ENCODE data around the gene ASPHD2.

DNA sequence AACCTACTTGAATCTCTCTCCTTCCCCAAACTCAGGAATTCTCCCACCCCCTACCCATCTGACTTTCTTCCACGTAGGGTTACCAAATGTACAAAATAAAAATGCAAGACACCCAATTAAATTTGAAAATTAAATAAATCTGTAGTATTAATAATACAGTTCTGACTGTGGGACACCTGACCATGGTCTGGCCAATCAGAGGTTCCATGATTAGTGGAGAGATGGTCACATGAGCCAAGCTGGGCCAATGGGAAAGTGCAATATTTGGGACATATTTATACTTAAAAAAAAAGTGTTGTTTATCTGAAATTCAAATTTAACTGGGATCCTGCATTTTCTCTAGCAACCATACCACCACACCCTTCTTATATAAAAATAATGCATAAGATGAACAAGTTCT lies 29.8 kb upstream of the ASPHD2 start:
- TF ChIP-seq, protein P1, sequence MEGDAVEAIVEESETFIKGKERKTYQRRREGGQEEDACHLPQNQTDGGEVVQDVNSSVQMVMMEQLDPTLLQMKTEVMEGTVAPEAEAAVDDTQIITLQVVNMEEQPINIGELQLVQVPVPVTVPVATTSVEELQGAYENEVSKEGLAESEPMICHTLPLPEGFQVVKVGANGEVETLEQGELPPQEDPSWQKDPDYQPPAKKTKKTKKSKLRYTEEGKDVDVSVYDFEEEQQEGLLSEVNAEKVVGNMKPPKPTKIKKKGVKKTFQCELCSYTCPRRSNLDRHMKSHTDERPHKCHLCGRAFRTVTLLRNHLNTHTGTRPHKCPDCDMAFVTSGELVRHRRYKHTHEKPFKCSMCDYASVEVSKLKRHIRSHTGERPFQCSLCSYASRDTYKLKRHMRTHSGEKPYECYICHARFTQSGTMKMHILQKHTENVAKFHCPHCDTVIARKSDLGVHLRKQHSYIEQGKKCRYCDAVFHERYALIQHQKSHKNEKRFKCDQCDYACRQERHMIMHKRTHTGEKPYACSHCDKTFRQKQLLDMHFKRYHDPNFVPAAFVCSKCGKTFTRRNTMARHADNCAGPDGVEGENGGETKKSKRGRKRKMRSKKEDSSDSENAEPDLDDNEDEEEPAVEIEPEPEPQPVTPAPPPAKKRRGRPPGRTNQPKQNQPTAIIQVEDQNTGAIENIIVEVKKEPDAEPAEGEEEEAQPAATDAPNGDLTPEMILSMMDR (tag by site-specific recombination; IDR thresholded peaks at IDR 0.05): no peak
- TF ChIP-seq ZNF658 (tag by site-specific recombination; IDR thresholded peaks at IDR 0.05) (no peak), REPIN1 (tag by site-specific recombination; IDR thresholded peaks at IDR 0.05; ENCODE audit: low read depth) (no peak), ZNF530 (tag by site-specific recombination; IDR thresholded peaks at IDR 0.05; ENCODE audit: low read depth) (no peak), ZNF366 (tag by site-specific recombination; conservative IDR thresholded peaks at IDR 0.05) (no peak), ZBTB17 (tag by site-specific recombination; IDR thresholded peaks at IDR 0.05) (no peak)
- TF ChIP-seq, protein P2, sequence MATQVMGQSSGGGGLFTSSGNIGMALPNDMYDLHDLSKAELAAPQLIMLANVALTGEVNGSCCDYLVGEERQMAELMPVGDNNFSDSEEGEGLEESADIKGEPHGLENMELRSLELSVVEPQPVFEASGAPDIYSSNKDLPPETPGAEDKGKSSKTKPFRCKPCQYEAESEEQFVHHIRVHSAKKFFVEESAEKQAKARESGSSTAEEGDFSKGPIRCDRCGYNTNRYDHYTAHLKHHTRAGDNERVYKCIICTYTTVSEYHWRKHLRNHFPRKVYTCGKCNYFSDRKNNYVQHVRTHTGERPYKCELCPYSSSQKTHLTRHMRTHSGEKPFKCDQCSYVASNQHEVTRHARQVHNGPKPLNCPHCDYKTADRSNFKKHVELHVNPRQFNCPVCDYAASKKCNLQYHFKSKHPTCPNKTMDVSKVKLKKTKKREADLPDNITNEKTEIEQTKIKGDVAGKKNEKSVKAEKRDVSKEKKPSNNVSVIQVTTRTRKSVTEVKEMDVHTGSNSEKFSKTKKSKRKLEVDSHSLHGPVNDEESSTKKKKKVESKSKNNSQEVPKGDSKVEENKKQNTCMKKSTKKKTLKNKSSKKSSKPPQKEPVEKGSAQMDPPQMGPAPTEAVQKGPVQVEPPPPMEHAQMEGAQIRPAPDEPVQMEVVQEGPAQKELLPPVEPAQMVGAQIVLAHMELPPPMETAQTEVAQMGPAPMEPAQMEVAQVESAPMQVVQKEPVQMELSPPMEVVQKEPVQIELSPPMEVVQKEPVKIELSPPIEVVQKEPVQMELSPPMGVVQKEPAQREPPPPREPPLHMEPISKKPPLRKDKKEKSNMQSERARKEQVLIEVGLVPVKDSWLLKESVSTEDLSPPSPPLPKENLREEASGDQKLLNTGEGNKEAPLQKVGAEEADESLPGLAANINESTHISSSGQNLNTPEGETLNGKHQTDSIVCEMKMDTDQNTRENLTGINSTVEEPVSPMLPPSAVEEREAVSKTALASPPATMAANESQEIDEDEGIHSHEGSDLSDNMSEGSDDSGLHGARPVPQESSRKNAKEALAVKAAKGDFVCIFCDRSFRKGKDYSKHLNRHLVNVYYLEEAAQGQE (tag by site-specific recombination; IDR thresholded peaks at IDR 0.05): no peak
- TF ChIP-seq, protein P3, sequence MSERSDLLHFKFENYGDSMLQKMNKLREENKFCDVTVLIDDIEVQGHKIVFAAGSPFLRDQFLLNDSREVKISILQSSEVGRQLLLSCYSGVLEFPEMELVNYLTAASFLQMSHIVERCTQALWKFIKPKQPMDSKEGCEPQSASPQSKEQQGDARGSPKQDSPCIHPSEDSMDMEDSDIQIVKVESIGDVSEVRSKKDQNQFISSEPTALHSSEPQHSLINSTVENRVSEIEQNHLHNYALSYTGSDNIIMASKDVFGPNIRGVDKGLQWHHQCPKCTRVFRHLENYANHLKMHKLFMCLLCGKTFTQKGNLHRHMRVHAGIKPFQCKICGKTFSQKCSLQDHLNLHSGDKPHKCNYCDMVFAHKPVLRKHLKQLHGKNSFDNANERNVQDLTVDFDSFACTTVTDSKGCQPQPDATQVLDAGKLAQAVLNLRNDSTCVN (tag by site-specific recombination; optimal IDR thresholded peaks at IDR 0.05): no peak

Data from HEK293 (cell line).